GM10847 (cell line): Measurements from ENCODE around the gene RPS15.

Experiments
- POLR2A ChIP-seq: IDR thresholded peaks from 2 replicates; pipeline ENCODE4 v1.6.1; 2011; ENCODE audit not compliant: insufficient read length; ENCODE audit errors: extremely low read depth

Gene RPS15

DNA sequence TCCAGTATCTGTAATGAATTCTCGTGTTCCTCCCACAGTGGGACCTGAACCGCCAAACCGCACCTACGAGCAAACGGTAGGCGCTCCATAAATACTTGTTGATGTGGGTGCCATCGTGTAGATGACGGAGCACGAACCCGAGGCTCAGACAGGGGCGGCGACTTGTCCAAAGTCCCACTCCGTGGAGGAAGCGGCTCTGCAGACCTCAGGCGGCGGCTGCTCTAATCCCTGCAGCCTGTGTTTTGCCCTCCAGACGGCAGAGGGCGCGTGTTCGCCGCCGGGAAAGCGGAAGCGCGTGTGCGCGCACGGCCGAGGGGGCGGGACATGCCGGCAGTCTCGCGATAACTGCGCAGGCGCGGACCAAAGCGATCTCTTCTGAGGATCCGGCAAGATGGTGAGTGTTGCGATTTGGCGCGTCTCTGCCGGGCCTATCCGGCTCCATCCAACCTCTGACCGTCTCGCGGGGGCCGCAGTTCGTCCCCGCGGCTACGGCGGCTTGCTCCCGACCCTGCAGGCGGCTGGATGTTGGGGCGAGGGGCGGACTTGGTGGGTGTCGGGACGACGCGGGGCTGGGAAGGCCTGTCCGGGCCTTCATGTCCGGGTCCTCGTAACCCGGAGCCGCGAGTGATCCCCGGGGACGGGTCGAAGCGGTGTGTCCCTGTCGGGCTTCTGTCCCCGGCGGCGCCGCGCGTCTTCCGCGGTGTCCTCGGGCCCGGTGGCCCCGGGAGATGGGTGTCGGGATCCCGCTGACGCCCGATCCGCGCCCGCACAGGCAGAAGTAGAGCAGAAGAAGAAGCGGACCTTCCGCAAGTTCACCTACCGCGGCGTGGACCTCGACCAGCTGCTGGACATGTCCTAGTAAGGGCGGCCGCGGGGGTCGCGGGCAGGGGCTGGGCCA, at the start of gene RPS15:
TSS of gene RPS15 (plus strand) at position 362 of the 898 bp plus-strand sequence. CDS start at position 392, 30 bp downstream.
- TF ChIP-seq POLR2A, result peak; percentile 99

DNA sequence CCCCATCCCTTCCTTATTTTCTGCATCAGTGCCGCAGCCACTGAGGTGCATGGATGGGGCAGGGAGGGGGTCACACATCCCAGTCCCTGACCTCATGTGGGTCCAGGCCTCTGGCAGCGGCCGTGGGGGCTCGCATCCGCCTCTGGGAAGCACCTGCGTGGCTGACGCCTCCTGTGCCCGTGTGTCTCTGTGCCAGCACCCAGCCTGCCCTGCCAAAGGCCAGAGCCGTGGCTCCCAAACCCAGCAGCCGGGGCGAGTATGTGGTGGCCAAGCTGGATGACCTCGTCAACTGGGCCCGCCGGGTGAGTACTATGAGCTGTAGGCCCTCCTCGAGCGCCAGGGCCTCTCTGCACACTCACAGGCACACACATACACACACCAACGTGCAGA, 49.6 kb upstream of the RPS15 start:
- no peak for TF ChIP-seq POLR2A

DNA sequence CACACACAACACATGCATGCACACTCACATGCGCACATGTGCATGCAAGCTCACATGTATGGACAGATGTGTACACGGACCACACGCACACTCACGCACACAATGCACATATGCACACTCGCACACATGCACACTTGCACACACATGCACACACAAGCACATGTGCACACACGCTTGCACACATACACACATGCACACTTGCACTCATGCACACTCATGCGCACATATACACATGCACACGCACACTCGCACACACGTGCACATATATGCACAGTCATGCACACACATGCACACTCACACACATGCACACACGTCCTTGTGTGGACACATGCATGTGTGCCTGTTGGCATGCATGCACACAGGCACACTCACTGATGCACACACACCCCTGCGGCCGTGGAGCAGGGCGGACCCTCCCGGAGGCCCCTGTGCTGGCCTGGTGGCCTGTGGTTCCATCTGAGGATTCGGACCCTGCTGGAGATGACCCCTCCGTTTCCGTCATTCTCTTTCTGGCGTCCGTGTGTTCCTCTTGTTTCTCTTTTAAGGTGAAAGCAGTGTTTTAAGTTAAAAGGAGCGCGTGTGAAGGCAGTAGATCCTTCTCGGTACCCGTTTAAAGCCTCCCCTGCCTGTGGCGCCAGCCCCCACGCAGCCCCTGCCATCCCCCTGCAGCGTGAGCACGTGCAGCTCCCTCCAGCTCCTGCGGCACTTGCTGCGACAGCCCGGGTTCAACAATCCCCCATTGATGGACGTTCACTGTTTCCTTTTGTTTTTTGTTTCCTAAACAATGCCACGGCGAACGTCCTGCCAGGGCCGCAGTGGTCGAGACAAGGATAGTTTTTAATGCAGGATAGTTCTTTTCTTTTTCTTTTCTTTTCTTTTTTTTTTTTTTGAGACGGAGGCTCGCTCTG, 48.9 kb upstream of the RPS15 start:
- TF ChIP-seq POLR2A, result no peak

DNA sequence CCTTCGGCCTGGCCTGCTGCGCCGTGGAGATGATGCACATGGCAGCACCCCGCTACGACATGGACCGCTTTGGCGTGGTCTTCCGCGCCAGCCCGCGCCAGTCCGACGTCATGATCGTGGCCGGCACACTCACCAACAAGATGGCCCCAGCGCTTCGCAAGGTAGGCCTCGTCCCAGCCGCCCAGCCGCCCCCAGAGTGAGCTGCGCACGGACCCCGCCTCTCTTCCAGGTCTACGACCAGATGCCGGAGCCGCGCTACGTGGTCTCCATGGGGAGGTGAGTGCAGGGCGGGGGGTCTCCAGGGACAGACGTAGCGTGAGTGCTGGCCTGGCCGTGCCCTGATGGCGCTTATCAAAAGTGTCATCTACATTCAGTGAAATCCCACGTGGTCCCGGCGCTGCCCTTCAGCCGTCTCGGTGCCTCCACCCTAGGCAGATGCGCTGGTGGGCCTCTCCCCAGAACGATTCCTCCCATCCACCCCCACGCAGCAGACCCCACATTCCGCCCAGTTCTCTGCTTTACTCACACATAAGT, 47.2 kb upstream of the RPS15 start:
- no peak for TF ChIP-seq POLR2A

DNA sequence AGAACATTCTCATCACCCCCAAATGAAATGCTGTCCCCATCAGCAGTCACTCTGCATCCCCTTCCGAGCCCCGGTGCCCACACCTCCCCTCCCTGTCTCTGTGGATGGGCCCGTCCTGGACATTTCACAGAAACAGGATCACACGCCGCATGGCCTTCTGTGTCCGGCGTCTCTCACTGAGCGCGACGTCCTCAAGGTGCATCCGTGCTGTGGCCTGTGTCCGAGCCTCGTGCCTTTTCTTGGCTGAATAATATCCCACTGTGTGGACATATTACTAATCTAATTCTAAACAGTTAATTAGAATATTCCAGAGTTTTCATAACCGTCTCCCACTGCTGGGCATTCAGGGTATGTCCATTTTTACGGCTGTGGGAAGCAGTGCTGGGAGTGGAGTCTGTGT, 45.8 kb upstream of the RPS15 start:
- no peak for TF ChIP-seq POLR2A

DNA sequence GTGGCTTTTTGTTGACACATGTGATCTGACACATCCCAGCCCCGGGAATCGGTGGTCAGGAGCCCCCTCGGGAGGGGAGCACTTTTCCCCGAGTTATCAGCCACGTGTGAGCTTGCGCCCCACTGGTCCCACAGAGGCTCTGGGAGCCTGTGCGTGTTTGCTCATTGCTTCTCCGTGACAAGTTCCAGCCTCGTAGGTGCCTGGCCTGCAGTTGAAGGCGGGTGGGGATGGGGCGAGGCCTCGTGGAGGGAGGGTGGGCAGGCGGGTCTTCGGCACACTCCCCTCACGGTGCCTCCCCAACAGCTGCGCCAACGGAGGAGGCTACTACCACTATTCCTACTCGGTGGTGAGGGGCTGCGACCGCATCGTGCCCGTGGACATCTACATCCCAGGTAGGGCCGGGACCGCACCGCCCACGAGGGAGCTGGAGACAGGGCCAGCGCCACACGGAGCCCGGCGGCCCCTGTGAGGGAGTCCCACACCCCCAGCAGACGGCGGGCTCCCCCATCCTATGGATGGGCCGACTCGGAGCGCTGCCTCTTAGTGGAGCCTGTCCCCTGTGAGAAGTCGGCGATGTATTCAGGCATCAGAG, 45.2 kb upstream of the RPS15 start:
- TF ChIP-seq POLR2A, result no peak

DNA sequence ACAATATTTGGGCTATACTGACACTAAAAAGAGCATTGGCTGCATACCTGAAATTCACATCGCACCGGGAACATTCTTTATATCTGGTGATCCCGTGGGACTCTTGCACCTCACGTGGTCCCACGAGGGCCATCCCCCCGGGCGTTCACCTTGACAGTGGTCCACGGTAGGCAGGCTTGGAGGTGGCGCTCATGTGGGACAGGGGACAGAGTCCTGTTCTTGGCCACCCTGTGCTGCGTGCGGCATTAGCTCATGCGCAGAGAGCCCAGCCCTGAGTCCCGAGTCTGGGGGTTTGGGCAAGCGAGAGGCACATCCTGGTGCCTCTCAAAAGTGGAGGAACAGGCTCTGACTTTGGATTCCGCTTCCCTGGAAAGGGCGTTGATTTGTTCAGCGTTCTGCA, 44.4 kb upstream of the RPS15 start:
- TF ChIP-seq POLR2A, result no peak

DNA sequence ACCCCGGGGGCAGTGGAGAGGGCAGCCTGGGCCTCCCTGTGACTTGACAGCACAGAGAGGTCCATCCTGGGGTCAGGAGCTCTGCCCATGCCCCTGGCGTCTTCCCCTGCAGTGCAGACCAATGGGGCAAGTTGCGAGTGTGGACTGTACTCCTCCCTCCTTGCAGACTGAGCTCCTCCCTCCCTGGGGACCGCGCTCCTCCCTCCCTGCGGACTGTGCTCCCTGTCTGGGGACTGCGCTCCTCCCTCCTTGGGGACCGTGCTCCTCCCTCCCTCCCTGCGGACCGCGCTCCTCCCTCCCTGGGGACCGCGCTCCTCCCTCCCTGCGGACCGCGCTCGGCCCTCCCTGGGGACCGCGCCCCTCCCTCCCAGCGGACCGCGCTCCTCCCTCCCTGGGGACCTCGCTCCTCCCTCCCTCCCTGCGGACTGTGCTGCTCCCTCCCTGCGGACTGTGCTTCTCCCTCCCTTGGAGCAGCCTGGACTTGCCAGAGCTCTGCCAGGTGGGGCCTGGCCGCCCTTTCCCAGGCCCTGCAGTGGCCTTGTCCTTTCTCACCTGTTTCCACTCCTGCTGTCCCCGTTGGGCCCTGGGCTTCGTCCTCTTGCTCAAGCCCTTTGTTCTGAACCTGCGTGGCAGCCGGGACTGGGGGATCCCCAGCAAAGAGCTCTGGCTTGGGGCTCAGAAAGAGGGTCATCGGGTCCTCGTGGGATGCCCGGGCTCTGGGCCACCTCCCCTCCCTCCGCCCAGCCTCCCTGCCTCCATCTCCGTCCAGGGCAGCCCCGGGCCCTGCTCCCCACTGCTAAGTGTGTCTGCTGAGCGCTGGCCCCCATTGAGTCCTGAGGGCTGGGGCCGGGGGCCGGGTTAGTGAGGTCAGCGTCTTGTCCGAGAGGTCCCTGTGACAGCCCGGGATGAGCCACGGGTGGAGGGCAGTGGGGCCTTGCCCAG, 43.7 kb upstream of the RPS15 start:
- no peak for TF ChIP-seq POLR2A

DNA sequence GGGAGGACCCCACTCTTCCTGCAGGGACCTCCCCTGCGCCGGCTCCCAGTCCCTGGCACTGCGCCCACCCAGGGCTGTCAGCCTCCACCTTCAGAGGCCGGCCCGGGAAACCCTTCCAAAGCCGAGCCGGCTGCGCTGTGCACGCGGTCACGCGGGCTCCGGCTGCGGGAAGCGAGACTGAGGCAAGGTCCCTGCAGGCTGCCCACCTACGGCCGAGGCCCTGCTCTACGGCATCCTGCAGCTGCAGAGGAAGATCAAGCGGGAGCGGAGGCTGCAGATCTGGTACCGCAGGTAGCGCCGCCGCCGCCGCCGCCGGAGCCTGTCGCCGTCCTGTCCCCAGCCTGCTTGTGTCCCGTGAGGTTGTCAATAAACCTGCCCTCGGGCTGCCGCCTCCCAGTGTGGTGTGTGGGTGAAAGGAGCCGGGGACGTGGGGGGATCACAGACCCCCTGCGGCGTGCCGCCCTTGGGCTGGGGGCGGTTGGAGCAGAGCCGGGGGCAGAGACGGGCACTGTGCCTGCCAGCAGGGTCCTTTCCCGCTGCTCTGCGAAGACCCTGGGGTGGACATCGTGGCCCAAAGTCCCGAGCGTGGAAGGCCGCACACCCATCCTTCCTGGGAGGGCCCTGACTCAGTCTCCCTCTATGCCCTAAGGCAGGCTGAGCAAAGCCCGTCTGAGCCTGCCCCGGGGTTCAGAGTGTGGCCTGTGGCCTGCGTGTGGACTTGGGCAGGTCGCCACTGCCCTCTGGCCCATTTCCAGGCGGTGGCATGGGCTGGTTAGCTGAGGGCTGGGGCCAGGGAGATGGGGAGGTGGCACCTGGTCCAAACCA, 42.8 kb upstream of the RPS15 start:
- no peak for TF ChIP-seq POLR2A

DNA sequence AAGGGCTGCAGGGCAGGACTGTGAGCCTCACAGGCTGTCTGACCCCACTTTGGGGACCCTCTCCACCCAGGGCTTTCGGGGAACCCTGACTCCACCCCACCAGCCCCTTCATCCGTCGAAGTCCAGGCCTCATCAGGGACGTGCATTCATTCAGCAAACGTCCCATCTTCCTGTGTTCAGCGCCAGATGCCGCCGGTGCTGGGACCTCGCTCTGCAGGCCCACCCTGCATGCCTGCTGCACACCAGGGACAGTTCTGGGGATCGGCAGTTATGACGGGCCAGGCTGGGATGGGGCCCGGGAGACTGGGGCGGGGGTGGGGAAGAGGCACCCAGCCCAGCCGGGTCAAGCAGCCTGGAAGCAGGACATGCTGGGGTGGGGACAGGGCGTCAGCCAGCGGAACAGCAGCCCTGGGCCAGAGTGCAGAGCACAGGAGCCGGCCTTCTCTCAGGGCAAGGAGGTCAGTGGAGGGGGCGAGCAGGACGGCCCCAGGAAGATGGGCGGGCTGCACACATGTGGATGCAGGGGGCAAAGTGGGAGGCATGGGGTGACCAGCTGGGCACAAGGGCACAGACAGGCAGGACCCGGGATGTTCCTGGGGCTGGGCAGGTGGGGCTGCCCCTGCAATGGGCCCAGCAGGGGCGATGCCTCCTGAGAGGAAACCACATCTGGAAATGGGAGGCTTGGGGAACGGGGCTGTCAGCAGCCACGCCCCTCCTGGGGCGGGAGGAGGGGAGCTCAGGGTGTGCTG, 42.0 kb upstream of the RPS15 start:
- no peak for TF ChIP-seq POLR2A

DNA sequence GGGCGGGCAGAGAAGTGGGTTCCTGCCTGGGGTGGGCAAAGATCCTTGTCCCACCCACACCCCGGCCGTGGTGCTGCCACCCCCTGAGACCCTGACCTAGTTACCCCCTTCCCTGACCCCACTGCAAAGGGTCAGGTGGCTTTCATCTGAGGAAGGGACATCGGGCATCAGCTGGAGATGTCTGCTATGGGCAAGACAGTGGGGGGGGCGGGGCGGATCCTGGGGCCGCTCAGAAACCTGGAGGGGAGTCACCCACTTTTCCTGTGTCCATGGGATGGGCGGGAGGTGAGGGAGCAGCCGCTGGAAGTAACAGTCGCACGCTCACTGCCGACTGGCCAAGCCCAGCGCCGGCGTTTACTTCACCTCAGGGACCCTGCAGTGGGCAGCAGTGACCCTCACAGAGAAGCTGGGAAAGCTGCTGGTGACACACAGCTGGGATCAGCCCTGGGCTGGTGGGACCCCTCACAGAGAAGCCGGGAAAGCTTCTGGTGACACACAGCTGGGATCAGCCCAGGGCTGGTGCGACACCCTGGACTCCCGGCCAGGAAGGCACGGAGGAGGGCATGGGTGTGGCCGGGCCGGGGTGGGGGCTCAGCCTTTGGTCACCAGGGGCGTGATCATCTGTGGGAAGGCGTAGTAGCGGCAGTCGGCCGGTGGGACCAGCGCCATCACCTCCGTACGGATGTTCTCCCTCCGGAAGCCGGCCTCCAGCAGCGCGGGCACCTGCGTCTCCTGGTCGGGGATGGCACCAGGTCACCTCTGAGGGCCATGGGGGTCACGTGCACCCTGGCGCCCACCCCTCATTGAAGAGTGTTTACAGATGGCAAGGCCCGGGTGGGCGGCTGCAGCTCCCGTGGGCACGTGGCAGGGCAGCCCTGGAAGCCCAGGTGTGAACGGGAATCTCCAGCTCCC, 41.2 kb upstream of the RPS15 start:
- no peak for TF ChIP-seq POLR2A

DNA sequence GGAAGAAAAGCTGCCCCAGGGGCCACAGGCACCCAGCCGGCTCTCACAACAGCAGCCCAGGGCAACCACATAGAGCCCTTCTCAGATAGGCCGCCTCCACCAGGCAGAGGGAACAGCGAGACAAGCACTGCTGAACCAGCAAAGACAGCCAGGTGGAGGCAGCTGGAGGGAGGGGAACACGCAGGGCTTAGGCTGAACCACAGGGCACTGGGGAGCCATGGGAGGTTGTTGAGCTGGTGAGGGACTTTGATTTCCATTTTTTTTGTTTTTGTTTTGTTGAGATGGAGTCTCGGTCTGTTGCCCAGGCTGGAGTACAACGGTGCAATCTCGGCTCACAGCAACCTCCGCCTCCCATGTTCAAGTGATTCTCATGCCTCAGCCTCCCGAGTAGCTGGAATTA, 40.4 kb upstream of the RPS15 start:
- TF ChIP-seq POLR2A, result no peak
